HG03342 (cell line): Measurements from ENCODE around the gene DAAM1.

Experiments used
- ATAC-seq: cut with Tn5 transposase; IDR thresholded peaks from one replicate; pipeline ENCODE4 v1.9.1; 2021; ENCODE audit warnings: mild to moderate bottlenecking, moderate library complexity; ENCODE audit not compliant: unreplicated experiment

Gene DAAM1

DNA sequence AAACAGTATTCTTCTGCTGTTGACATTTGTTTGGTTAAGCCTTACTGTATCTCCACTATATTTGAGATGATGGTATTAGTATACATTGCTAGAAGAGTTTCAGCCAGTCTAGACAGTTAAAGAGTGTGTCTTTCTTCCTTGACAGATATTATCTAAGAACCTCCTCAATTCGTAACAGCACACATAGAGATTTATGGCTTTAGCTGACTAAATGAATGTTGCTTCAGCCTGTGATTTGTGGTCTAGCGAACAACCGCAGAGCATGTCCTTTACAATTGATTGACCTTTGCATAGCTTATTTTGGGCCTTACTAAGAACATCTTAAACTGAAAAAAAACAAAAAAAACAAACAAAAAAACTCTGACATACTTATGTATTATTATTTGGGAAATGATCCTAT is 122.2 kb downstream of the DAAM1 start:
- ATAC-seq = no peak

GRCh38 chr14:59311723-59312122 is 123.3 kb downstream of the DAAM1 start:
- no peak for ATAC-seq

DNA sequence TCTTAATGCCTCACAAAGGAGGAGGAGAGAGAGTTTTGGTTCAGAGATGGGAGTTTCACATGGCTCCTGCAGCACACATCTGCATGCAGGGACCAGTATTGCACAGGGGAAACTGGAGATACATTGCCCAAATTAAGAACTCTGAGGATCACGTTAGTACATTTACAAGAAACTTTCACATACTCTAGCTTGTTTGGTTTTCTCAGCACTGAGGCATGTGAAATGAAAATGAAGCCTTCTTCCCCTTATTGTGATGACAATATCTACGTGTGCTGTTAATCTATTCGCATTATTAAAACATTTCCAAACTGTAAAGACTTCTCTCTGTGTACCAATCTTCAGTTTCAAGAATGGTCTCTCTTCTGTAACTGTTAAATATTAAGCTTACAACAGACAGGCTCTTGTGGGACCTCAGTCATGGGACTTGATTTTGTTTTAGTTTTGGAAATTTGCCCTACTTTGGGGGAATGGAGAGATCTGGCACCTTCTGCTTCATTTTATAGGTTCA is 124.7 kb downstream of the DAAM1 start:
- no peak for ATAC-seq

GRCh38 chr14:59313658-59314608 is 125.5 kb downstream of the DAAM1 start:
- no peak for ATAC-seq

- ATAC-seq = no peak
These were observed 126.6 kb downstream of the DAAM1 start for GRCh38 chr14:59314953-59315599.

DNA sequence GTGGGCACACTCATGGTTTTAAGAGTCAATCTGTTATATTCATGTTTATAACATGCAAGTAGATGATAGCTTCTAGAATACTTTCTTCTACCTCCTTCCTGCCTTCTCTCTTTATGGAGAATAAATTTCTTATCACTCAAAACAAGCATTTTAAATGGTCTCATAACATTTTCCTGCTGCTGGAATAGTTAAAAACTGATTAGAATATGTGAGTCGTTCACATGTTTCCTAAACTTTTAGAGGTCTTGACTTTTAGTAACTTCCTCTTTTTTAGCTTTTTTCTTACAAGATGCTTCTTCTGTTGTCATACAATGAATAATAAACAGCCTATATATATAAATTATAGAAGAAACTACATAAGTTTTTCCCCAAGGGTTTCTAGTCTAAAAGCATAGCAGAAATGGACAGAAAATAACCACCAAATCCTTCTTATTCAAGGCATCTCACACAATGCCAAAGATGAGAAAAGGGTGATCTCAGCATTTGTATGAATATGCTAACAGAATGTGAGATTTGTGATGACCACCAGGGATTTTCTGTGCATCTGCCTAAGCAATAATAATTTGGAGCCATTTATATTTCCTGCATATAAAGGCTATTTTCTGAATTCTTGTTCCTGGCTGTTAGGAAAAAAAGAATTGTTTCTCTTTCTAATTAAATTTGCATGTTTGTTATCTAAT is 127.8 kb downstream of the DAAM1 start:
- ATAC-seq = no peak

DNA sequence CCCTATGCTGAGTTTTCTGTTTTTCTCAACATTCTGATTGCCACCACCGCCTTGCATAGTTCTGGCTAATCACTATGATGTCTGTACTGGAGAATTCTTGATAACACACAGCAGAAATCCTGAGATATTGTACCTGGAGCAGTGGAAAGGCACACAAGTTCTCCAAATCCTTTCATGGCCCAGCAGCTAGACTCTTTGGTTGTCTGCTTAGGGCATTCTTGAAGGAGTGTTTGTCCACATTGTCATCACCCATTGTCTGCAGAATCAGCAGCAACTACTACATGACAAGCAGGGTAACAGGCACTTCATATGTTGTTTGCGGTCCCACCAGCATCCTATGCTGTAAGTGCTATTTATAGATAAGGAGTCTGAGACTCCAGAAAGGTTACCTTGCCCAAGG is 128.9 kb downstream of the DAAM1 start:
- no peak for ATAC-seq

DNA sequence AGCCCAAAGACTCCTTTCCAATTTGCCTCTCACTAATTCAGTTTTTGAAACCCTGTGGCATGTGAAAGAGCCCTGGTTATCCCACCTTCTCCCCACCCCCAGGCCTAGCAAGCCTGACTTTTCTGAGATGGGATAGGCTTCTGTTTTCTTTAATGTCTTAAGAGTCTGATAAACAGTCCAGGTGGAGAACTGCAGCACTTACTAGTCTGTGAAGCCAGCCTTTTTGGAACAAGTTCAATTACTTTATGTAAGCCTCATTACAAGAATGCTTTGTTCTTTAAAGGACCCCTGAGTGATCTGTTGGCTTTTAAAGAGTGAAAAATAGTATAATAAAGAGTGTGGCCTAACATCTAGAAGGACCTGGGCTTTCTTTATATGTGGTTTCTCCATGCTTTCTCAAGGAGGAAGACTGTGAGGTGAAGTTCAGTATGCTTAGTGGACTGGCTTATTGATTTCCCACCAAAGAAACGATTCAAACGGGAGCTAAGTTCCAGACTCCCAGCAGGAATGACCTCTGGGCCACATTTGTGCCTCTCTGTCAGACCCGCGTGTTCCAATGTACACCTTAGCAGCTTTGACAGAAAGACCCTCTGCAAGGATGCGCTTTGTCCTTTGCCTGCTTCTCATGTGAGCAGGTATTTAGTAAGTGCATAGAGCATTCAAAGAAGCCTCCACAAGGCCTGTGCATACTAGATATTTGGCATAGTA is 129.5 kb downstream of the DAAM1 start:
- no peak for ATAC-seq

DNA sequence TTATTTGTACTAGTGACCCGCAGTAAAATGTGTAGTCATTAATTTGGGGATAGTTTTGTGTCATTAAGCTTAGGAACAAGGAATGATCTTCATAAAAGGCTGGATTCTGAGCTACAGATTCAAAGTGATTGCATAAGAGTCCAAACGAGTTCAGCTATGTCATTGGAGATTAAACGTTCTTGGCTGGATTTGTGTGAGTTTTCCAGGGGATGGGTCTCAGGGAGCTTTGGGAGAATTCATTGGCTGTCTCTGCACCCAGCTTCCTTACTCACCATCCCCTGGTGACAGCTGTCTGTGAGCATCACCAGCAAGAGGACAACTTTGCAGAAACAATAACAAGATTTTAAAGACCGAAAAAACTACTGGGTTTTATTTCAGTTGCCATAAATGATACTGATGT is 130.4 kb downstream of the DAAM1 start:
- ATAC-seq = no peak

- no peak for ATAC-seq
These were observed 131.9 kb downstream of the DAAM1 start for GRCh38 chr14:59320361-59320760.

GRCh38 chr14:59320763-59321625 is 132.5 kb downstream of the DAAM1 start:
- ATAC-seq = no peak

GRCh38 chr14:59321626-59321949 is 133.1 kb downstream of the DAAM1 start:
- no peak for ATAC-seq

DNA sequence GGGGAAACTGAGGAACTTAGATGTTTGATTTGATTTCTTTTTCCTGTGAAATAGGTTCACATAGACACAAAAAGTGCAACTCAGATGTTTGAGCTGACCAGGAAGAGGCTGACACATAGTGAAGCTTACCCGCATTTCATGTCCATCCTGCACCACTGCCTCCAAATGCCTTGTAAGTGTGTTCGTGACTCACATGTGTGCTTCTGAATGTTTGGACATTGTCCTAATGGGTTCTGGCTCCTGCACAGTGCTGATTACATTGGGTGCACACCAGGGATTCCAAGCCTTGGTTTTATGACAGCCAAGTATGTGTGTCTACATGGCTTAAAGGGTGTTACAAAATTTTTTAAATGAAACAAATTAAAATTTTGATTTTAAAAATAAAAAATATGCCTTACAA is 137.4 kb downstream of the DAAM1 start:
- ATAC-seq = no peak

DNA sequence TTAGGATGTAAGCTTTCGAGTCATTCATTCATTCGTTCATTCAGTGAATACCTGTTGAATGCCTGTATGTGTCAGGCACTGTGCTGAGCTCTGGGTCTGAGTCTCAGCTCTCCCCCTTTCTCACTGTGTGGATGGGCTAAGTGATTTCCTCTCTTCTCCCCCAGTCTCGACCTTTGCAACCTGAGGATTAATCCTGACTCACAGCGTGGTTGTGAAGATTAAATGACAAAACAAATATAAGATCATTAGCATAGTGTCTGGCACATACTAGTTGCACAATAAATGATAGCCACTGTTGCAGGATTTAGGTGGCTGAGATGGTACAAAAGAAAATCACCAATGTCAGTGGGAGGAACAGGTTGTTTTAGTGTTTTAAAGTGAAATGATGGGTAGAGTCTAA is 140.0 kb downstream of the DAAM1 start:
- ATAC-seq = no peak

DNA sequence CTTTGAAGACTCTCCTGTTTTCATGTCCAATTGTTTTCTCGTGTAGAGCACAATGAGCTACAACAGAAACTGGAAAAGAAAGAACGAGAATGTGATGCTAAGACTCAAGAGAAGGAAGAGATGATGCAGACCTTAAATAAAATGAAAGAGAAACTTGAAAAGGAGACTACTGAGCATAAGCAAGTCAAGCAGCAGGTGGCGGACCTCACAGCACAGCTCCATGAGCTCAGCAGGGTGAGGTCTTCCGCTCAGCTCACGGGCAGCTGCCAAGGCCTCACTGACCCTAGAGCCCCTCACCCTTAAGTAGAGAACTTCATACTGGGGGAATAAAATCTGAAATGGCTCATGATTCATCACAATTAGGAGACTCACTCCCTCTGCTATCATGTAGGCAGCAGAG is 142.0 kb downstream of the DAAM1 start:
- no peak for ATAC-seq

DNA sequence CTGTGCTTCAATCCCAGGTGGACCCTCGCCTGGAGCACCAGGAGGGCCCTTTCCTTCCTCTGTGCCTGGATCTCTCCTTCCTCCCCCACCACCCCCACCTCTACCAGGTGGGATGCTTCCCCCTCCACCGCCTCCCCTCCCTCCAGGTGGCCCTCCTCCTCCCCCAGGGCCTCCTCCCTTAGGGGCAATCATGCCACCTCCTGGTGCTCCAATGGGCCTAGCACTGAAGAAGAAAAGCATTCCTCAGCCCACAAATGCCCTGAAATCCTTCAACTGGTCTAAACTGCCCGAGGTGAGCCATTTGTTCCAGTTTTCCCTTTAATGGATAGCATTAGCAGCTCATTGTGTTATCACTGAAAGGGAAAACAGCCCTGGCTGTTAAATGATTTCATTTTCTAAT is 142.8 kb downstream of the DAAM1 start:
- ATAC-seq = no peak

DNA sequence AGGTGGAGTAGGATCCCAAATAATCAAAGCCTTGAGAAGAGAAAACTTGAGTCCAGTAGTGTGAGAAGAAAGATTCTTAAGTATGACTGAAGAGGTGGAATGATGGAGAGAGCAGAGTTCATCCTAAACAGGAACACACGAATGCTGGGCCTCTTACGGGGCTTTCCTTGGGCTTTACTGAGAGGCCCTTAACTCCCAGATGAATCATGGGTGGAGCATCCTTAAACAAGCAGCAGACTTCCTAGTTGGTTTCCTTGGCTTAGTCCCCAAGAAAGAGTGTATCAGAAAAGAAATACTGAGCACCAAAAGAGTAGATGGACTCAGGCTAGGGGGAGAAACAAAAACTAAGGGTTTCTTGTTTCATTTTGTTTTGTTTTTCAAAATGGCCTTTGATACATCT is 144.3 kb downstream of the DAAM1 start:
- no peak for ATAC-seq

- no peak for ATAC-seq
These were observed 144.8 kb downstream of the DAAM1 start for GRCh38 chr14:59333235-59333634.

- ATAC-seq = no peak
These were observed 145.2 kb downstream of the DAAM1 start for GRCh38 chr14:59333668-59334067.

GRCh38 chr14:59334253-59334652 is 145.8 kb downstream of the DAAM1 start:
- no peak for ATAC-seq
